Right atrium auricular region (tissue), 2 donors: ENCODE data around the gene KIRREL3. TPM values are rescaled to one million over a fixed set of nuclear protein-coding genes. Genes with fewer than 3 reads are reported as not detected.

Experiments
- DNase-seq: peaks from one replicate; pipeline ENCODE4 v3.0.0-alpha.2; 2019; ENCODE audit warnings: low spot score
- H3K27ac ChIP-seq, 2 donors: fragments of 200-600 bp; sonication (generic); 1 replicate in 1 of 2; 2 replicates in 1 of 2; pipeline ENCODE4 v1.5.1; 2016 to 2019
- H3K27me3 ChIP-seq, 2 donors: fragments of 200-600 bp; sonication (generic); one replicate each; pipeline versions ENCODE4 v1.5.1 to v1.6.0; 2017 to 2019
- H3K36me3 ChIP-seq: fragments of 200-600 bp; sonication (generic); one replicate; pipeline ENCODE4 v1.5.1; 2016
- H3K4me1 ChIP-seq, 2 donors: fragments of 200-600 bp; sonication (generic); one replicate each; pipeline versions ENCODE4 v1.5.1 to v1.6.0; 2017 to 2019
- H3K4me3 ChIP-seq, 2 donors: fragments of 200-600 bp; sonication (generic); 1 replicate in 1 of 2; 2 replicates in 1 of 2; pipeline ENCODE4 v1.5.1; 2017 to 2019; ENCODE audit warnings: mild to moderate bottlenecking in 1 of 2, moderate library complexity in 1 of 2
- H3K9me3 ChIP-seq, 2 donors: fragments of 200-600 bp; sonication (generic); one replicate each; pipeline ENCODE4 v1.5.1; 2019
- total RNA-seq, 2 donors: library from RNA; depleted of rRNA; stranded (reverse); fragments of >200 nt; gene quantifications; one replicate each; pipeline ENCODE4 v1.1.0, GENCODE V29; 2016
- TF ChIP-seq, protein P1 (sequence below), 2 donors: fragments of 200-600 bp; sonication (generic); IDR thresholded peaks; one replicate each; pipeline ENCODE4 v1.5.1; 2019; ENCODE audit warnings: antibody characterized with exemption in 2 of 2

Gene KIRREL3
- total RNA-seq, 2 donors from 2014 or later = 0.51 to 0.74 TPM

DNA sequence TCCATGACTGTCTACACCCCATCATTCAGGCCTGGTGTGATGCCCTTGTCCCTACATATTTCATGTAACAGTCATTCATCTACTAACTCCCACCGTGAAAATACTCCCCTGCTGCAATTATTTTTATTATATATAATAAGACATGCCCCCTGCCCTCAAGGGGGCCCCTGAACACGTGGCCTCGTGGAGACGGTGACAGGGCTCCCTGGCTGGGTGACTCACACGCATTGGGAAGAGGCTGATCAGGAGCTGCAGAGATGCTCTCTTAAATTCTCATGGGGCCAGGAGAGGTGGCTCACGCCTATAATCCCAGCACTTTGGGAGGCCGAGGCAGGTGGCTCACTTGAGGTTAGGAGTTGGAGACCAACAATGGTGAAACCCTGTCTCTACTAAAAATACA is 556.5 kb downstream of the KIRREL3 start:
- no peaks in the 10 kb centered on the region for H3K36me3 ChIP-seq
- H3K4me1 ChIP-seq = peaks cover 0 to 9% of the 10 kb centered on the region in 2 donors
- H3K27ac ChIP-seq = no peak overlapping the region
- TF ChIP-seq, protein P1, sequence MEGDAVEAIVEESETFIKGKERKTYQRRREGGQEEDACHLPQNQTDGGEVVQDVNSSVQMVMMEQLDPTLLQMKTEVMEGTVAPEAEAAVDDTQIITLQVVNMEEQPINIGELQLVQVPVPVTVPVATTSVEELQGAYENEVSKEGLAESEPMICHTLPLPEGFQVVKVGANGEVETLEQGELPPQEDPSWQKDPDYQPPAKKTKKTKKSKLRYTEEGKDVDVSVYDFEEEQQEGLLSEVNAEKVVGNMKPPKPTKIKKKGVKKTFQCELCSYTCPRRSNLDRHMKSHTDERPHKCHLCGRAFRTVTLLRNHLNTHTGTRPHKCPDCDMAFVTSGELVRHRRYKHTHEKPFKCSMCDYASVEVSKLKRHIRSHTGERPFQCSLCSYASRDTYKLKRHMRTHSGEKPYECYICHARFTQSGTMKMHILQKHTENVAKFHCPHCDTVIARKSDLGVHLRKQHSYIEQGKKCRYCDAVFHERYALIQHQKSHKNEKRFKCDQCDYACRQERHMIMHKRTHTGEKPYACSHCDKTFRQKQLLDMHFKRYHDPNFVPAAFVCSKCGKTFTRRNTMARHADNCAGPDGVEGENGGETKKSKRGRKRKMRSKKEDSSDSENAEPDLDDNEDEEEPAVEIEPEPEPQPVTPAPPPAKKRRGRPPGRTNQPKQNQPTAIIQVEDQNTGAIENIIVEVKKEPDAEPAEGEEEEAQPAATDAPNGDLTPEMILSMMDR (IDR thresholded peaks at IDR 0.05) = no peak
- no peak overlapping the region for H3K4me3 ChIP-seq
- no peaks in the 10 kb centered on the region for H3K27me3 ChIP-seq
- DNase-seq = no peak
- no peaks in the 10 kb centered on the region for H3K9me3 ChIP-seq

DNA sequence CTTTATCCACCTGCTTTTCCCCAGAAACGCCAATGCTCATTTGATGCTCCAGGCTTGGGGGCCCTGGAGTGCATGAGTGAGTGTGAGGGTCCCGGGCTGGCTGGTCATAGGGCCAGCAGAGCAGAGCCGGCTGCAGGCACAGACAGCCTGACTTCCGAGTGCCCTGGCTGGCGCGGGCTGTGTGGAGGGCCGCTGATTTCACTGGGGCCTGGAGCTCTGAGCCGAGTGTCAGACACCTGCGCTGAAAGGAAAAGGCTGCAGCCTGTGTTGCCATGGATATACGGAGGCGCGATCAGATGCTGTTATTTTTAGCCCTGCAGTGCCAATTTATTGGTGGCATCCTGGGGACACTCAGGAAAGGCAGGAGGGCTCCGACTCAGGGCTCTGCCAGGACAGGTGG is 557.5 kb downstream of the KIRREL3 start:
- TF ChIP-seq, protein P1 (IDR thresholded peaks at IDR 0.05) = no peak
- no peaks in the 10 kb centered on the region for H3K27me3 ChIP-seq
- peaks cover 0 to 18% of the 10 kb centered on the region in 2 donors for H3K4me1 ChIP-seq
- DNase-seq = no peak
- no peaks in the 10 kb centered on the region for H3K36me3 ChIP-seq
- no peaks in the 10 kb centered on the region for H3K9me3 ChIP-seq
- no peak overlapping the region for H3K4me3 ChIP-seq
- no peak overlapping the region for H3K27ac ChIP-seq

GRCh38 chr11:126440792-126441514 is 559.6 kb downstream of the KIRREL3 start:
- DNase-seq = peak; percentile 86
- H3K9me3 ChIP-seq = no peaks in the 10 kb centered on the region
- H3K27ac ChIP-seq = no peak overlapping the region
- TF ChIP-seq, protein P1 (IDR thresholded peaks at IDR 0.05) = peak; percentile 91 to 98
- H3K27me3 ChIP-seq = no peaks in the 10 kb centered on the region
- H3K36me3 ChIP-seq = no peaks in the 10 kb centered on the region
- peaks cover 0 to 31% of the 10 kb centered on the region in 2 donors for H3K4me1 ChIP-seq
- no peak overlapping the region for H3K4me3 ChIP-seq

DNA sequence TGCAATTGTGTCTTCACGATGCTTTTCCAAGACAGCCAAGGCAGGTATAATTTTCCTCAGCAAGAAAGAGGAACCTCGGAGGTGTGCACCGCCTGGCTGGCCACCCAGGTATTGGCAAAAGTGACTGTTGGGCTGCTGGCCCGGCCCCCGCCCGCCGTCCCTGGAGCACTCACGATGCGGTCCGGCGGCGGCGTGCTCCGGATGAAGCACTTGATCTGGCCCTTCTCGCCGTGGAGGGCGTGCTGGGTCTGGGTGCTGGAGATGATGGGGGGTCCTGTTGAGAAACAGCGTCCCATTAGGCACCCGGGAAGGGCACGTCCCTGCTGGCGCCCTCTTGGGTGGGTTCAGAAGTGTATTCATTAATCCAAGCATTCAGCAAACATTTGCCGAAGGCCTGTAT is 560.3 kb downstream of the KIRREL3 start:
- Histone ChIP-seq H3K4me3 (no peak overlapping the region), H3K27ac (no peak overlapping the region), H3K4me1 (peaks cover 0 to 38% of the 10 kb centered on the region in 2 donors), H3K27me3 (no peaks in the 10 kb centered on the region), H3K9me3 (no peaks in the 10 kb centered on the region), H3K36me3 (no peaks in the 10 kb centered on the region)
- TF ChIP-seq, protein P1 (IDR thresholded peaks at IDR 0.05) = no peak
- DNase-seq = no peak

DNA sequence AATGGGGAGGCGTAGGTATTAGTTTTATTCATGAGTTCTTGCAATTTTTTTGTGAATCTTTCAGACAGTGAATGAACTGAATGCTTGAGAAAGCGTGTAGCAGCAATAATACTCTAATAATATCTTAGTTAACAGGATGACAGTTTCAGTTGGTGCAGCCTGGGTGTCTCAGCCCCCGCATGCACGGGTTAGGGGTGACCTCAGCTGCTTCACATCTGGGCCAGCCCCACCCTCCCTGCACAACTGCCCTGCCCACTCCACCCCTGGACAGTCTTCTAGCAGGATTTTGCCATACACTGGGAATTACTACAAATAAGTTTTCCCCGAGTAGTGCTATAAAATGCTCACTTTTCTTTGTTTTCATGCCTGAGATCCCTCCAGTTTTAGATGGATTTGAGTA is 561.9 kb downstream of the KIRREL3 start:
- no peaks in the 10 kb centered on the region for H3K27me3 ChIP-seq
- no peak for DNase-seq
- H3K27ac ChIP-seq = peak overlapping the region; percentile 60 to 68
- no peaks in the 10 kb centered on the region for H3K9me3 ChIP-seq
- H3K4me1 ChIP-seq = peaks cover 0 to 53% of the 10 kb centered on the region in 2 donors
- H3K4me3 ChIP-seq = no peak overlapping the region
- TF ChIP-seq, protein P1 (IDR thresholded peaks at IDR 0.05) = no peak
- H3K36me3 ChIP-seq = no peaks in the 10 kb centered on the region

GRCh38 chr11:126438272-126438671 is 562.3 kb downstream of the KIRREL3 start:
- Histone ChIP-seq H3K4me1 (peaks cover 0 to 58% of the 10 kb centered on the region in 2 donors), H3K27me3 (no peaks in the 10 kb centered on the region), H3K36me3 (no peaks in the 10 kb centered on the region), H3K27ac (peak overlapping the region; percentile 60 to 68), H3K9me3 (no peaks in the 10 kb centered on the region), H3K4me3 (no peak overlapping the region)
- TF ChIP-seq, protein P1 (IDR thresholded peaks at IDR 0.05) = no peak
- DNase-seq = no peak
